ENCODE results near the gene CHRNB2. TPM values are rescaled to one million over a fixed set of nuclear protein-coding genes. Genes with fewer than 3 reads are reported as not detected.

The CHRNB2 gene
- total and polyA plus RNA-seq, 9 of the 15 experiments (the other 6 are each of a cell fraction or from before 2014, with no cell fraction given): 0.01 TPM; not detected in 8

DNA sequence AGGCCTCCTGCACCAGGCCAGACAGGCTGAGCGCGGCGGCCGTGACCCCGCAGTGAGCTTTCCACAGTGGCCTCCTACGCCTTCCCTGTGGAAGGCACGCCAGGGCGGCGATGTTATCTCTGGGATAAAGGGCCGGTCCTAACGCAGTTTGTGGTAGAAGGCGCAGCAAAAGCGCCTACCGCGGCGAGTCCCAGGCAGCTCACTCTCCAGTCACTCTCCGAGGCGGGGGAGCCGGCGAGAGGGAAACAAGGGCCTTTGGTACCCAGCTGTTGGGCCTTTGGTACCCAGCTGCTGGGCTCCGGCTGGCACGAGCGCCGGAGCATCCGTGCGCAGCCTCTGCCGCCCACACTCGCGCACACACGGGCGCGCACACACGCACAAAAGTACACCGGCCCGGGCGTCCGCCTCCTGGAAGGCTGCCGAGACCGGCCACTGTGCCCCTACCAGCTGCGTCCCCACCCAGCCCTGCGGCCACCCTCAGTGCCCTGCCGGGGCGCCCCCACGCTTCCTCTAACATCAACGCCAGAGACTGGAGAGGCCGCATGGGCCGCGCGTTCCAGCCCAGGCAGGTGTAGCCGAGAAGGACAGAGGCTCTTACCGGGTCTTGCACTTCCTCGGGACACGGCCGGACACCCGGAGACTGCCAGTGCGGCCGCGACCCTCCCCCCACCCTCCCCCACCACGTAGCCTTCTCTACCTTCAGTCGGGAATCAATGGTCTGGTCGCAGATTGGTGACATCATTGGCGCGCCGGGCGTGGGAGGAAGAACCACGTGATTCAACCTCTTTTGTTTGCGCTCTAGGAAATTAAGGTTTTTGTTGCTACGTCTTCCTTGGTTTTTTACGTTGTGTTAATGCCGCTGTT lies 59.9 kb downstream of the CHRNB2 start (continued):
- TF ChIP-seq ZFP1 (CRISPR knock-in tag; IDR thresholded peaks at IDR 0.05) (no peak), ZNF232 (CRISPR knock-in tag; IDR thresholded peaks at IDR 0.05) (no peak), FOXA3 (CRISPR knock-in tag; conservative IDR thresholded peaks at IDR 0.05 in 1 of 2, IDR thresholded peaks at IDR 0.05 in 1 of 2) (peak in 1 of 2 experiments; percentile 46; a peak in 1 of 4 replicates), POLR2AphosphoS5 (IDR thresholded peaks at IDR 0.05; ENCODE audit: control insufficient read depth, insufficient read depth, low read depth, low read length) (peak; percentile 66; the same call in 1 of the 2 replicates), SRF (CRISPR knock-in tag; IDR thresholded peaks at IDR 0.05) (peak in 1 of 2 experiments; percentile 84; a peak in 1 of 4 replicates), XRCC5 (IDR thresholded peaks at IDR 0.05; ENCODE audit: low read depth, low read length) (no peak), ATF1 (CRISPR knock-in tag; IDR thresholded peaks at IDR 0.05) (peak; percentile 95), ATF1 (tag; IDR thresholded peaks at IDR 0.05) (peak; percentile 98), THRAP3 (IDR thresholded peaks at IDR 0.05; ENCODE audit: borderline replicate concordance) (no peak), NFYB (IDR thresholded peaks at IDR 0.05; ENCODE audit: extremely low read depth, insufficient read length) (no peak), ZNF444 (CRISPR knock-in tag; IDR thresholded peaks at IDR 0.05) (peak; percentile 92), THAP7 (CRISPR knock-in tag; IDR thresholded peaks at IDR 0.05) (no peak), MEF2A (IDR thresholded peaks at IDR 0.05; ENCODE audit: control insufficient read depth, low read depth, low read length) (no peak)
- TF ChIP-seq, protein P1, sequence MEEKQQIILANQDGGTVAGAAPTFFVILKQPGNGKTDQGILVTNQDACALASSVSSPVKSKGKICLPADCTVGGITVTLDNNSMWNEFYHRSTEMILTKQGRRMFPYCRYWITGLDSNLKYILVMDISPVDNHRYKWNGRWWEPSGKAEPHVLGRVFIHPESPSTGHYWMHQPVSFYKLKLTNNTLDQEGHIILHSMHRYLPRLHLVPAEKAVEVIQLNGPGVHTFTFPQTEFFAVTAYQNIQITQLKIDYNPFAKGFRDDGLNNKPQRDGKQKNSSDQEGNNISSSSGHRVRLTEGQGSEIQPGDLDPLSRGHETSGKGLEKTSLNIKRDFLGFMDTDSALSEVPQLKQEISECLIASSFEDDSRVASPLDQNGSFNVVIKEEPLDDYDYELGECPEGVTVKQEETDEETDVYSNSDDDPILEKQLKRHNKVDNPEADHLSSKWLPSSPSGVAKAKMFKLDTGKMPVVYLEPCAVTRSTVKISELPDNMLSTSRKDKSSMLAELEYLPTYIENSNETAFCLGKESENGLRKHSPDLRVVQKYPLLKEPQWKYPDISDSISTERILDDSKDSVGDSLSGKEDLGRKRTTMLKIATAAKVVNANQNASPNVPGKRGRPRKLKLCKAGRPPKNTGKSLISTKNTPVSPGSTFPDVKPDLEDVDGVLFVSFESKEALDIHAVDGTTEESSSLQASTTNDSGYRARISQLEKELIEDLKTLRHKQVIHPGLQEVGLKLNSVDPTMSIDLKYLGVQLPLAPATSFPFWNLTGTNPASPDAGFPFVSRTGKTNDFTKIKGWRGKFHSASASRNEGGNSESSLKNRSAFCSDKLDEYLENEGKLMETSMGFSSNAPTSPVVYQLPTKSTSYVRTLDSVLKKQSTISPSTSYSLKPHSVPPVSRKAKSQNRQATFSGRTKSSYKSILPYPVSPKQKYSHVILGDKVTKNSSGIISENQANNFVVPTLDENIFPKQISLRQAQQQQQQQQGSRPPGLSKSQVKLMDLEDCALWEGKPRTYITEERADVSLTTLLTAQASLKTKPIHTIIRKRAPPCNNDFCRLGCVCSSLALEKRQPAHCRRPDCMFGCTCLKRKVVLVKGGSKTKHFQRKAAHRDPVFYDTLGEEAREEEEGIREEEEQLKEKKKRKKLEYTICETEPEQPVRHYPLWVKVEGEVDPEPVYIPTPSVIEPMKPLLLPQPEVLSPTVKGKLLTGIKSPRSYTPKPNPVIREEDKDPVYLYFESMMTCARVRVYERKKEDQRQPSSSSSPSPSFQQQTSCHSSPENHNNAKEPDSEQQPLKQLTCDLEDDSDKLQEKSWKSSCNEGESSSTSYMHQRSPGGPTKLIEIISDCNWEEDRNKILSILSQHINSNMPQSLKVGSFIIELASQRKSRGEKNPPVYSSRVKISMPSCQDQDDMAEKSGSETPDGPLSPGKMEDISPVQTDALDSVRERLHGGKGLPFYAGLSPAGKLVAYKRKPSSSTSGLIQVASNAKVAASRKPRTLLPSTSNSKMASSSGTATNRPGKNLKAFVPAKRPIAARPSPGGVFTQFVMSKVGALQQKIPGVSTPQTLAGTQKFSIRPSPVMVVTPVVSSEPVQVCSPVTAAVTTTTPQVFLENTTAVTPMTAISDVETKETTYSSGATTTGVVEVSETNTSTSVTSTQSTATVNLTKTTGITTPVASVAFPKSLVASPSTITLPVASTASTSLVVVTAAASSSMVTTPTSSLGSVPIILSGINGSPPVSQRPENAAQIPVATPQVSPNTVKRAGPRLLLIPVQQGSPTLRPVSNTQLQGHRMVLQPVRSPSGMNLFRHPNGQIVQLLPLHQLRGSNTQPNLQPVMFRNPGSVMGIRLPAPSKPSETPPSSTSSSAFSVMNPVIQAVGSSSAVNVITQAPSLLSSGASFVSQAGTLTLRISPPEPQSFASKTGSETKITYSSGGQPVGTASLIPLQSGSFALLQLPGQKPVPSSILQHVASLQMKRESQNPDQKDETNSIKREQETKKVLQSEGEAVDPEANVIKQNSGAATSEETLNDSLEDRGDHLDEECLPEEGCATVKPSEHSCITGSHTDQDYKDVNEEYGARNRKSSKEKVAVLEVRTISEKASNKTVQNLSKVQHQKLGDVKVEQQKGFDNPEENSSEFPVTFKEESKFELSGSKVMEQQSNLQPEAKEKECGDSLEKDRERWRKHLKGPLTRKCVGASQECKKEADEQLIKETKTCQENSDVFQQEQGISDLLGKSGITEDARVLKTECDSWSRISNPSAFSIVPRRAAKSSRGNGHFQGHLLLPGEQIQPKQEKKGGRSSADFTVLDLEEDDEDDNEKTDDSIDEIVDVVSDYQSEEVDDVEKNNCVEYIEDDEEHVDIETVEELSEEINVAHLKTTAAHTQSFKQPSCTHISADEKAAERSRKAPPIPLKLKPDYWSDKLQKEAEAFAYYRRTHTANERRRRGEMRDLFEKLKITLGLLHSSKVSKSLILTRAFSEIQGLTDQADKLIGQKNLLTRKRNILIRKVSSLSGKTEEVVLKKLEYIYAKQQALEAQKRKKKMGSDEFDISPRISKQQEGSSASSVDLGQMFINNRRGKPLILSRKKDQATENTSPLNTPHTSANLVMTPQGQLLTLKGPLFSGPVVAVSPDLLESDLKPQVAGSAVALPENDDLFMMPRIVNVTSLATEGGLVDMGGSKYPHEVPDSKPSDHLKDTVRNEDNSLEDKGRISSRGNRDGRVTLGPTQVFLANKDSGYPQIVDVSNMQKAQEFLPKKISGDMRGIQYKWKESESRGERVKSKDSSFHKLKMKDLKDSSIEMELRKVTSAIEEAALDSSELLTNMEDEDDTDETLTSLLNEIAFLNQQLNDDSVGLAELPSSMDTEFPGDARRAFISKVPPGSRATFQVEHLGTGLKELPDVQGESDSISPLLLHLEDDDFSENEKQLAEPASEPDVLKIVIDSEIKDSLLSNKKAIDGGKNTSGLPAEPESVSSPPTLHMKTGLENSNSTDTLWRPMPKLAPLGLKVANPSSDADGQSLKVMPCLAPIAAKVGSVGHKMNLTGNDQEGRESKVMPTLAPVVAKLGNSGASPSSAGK (IDR thresholded peaks at IDR 0.05): peak; percentile 87
